NCI-H2107 treated with DMSO at 0.1 percent for 48 hours (cell line): ENCODE data around the gene ZNF746.

ENCODE experiments used
- DNase-seq: peaks from one replicate; lab custom pipeline; 2025; ENCODE audit not compliant: unreplicated experiment; lab: John Stamatoyannopoulos, UW

The ZNF746 gene

GRCh38 chr7:149427893-149428292, 69.7 kb downstream of the ZNF746 start:
- no peak for DNase-seq

DNA sequence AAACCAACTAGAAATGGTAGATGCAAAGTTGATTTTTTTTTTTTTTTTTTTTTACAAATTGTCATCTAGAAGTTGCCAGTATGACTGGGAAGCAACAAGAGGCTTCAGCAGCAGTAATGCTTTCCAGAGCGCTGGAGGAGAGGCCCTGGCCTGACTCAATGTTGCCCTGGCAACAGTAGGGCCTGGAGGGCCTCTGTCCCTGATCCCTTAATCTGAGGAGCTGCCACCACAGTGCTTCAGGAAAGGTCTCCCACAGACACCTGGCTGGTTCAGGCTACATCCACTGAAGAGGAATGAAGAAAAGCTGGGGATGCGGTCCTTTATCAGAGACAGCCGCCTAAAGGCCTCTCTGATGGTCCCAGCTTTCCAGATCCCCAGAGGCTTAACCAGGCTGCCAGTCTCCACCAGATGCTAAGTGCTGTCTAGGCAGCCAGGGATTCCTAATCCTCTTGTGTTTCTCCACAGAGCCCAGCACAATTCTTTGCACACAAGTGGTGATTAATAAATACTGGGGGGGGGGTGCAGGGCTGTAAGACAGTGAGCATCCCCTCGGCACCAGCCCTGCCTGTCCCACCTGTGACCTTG, 70.4 kb downstream of the ZNF746 start:
- no peak for DNase-seq

GRCh38 chr7:149423449-149424110, 74.0 kb downstream of the ZNF746 start:
- no peak for DNase-seq

DNA sequence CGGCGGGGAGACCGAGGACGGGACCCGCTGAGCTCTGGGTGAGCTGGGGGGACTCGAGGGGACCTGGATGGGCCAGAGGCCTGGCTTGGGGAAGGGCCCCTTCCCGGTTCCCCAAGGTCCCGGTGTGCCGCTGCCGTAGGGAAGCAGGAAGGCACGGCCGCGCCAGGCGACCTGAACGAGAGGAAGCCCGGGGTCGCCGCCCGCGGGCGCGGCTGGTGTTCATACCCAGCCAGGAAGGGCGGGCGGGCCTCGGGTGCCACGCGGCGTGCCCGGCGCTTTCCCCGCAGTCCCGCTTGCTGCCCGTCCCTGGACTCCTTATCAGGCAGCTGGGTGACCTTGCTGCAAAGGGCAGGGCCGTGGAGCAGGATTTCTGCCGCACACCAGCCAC, 74.7 kb downstream of the ZNF746 start:
- no peak for DNase-seq
